Mesothelial cell of epicardium (in vitro differentiated cells): ENCODE data around the gene PPFIA4. TPM values are rescaled to one million over a fixed set of nuclear protein-coding genes. Genes with fewer than 3 reads are reported as not detected.

Source experiments
- DNase-seq, 2 experiments: peaks; one replicate each; pipeline ENCODE4 v3.0.0; 2021; ENCODE audit warnings: low spot score in 2 of 2; ENCODE audit not compliant: unreplicated experiment in 2 of 2
- H3K27ac Mint-ChIP-seq: 2 replicates; pipeline ENCODE4 v1.8.0; 2021; ENCODE audit warnings: mixed read lengths
- H3K27me3 Mint-ChIP-seq: 2 replicates; pipeline ENCODE4 v1.8.0; 2021; ENCODE audit warnings: low read depth, mixed read lengths
- H3K36me3 Mint-ChIP-seq: 2 replicates; pipeline ENCODE4 v1.8.0; 2021; ENCODE audit warnings: mixed read lengths
- H3K4me1 Mint-ChIP-seq: 2 replicates; pipeline ENCODE4 v1.8.0; 2021; ENCODE audit warnings: mixed read lengths
- H3K4me3 Mint-ChIP-seq: 2 replicates; pipeline ENCODE4 v1.8.0; 2021; ENCODE audit warnings: mild to moderate bottlenecking, moderate library complexity, mixed read lengths
- H3K9me3 Mint-ChIP-seq: 2 replicates; pipeline ENCODE4 v1.8.0; 2021; ENCODE audit warnings: mixed read lengths
- total RNA-seq: library from RNA; stranded (reverse); gene quantifications from 3 replicates; pipeline ENCODE4 v1.2.1, GENCODE V29; 2021
- TF ChIP-seq, protein P1 (sequence below): fragments of 200-600 bp; sonication (generic); IDR thresholded peaks from one replicate; pipeline ENCODE4 v1.5.0; 2021; ENCODE audit warnings: antibody characterized with exemption; ENCODE audit not compliant: unreplicated experiment

The PPFIA4 gene
- total RNA-seq, 1 donor from 2014 or later: 35.3 TPM

DNA sequence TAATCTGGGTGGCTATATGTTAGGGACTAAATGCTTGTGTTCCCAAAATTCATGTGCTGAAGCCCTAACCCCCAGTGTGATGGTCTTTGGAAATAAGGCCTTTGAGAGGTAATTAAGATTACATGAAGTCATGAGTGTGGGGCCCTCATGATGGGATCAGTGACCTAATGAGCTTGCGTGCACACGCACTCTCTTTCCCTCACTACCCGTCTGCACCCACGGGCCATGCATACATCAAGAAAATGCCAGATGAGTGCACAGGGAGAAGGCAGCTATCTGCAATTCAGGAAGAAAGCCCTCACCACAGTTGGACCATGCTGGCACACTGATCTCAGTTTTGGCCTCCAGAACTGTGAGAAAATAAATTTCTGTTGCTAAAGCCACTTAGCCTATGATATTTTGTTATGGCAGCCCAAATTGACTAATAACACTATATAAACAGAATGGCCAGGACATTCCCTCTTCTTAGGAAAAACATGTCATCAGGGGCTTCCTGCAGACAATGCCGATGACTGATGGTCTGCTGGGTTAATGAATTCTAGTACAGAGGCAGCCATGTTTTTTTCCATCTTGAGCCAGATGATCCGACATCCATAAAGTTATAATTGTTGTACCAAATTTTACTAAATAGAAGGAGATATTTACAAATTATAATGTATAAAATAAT is 77.7 kb downstream of the PPFIA4 start:
- Mint-ChIP-seq H3K9me3 (peaks cover 9% of the 10 kb centered on the region), H3K36me3 (no peaks in the 10 kb centered on the region)
- no peak for DNase-seq

DNA sequence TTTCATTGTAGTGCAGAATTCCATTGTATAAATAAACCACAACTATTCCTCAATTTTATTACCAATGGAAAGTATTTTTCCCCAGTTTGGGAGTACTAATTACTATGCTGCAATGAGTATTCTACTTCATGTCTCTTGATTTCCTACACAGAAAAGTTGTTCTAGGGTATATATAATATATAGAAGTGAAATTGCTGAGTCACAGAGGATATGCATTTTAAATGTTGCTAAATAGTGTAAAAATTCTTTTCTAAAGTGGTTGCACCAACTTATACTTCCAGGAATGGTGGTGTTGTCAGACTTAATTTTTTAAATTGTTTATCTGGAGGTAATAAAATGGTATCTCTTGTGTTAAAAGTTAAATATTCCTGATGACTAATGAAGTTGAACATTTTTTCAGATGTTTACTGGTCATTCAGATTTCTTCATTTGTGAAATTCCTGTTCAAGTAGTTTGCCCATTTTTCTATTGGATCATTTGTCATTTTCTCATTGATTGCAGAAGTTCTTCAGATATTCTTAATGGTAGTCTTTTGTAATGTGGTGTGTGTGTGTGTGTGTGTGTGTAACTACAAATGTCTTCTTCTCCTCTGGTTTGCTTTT is 78.6 kb downstream of the PPFIA4 start:
- H3K36me3 Mint-ChIP-seq: no peaks in the 10 kb centered on the region
- H3K4me3 Mint-ChIP-seq: no peak overlapping the region
- TF ChIP-seq, protein P1, sequence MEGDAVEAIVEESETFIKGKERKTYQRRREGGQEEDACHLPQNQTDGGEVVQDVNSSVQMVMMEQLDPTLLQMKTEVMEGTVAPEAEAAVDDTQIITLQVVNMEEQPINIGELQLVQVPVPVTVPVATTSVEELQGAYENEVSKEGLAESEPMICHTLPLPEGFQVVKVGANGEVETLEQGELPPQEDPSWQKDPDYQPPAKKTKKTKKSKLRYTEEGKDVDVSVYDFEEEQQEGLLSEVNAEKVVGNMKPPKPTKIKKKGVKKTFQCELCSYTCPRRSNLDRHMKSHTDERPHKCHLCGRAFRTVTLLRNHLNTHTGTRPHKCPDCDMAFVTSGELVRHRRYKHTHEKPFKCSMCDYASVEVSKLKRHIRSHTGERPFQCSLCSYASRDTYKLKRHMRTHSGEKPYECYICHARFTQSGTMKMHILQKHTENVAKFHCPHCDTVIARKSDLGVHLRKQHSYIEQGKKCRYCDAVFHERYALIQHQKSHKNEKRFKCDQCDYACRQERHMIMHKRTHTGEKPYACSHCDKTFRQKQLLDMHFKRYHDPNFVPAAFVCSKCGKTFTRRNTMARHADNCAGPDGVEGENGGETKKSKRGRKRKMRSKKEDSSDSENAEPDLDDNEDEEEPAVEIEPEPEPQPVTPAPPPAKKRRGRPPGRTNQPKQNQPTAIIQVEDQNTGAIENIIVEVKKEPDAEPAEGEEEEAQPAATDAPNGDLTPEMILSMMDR: no peak
- peaks cover 37% of the 10 kb centered on the region for H3K27me3 Mint-ChIP-seq
- DNase-seq: no peak
- no peaks in the 10 kb centered on the region for H3K4me1 Mint-ChIP-seq
- peaks cover 9% of the 10 kb centered on the region for H3K9me3 Mint-ChIP-seq
- H3K27ac Mint-ChIP-seq: no peak overlapping the region

More for the DNA sequence above, 77.7 kb downstream of the PPFIA4 start:
- no peak overlapping the region for H3K27ac Mint-ChIP-seq
- H3K4me1 Mint-ChIP-seq: no peaks in the 10 kb centered on the region
- H3K4me3 Mint-ChIP-seq: no peak overlapping the region
- H3K27me3 Mint-ChIP-seq: peaks cover 28% of the 10 kb centered on the region
- TF ChIP-seq, protein P1: no peak

DNA sequence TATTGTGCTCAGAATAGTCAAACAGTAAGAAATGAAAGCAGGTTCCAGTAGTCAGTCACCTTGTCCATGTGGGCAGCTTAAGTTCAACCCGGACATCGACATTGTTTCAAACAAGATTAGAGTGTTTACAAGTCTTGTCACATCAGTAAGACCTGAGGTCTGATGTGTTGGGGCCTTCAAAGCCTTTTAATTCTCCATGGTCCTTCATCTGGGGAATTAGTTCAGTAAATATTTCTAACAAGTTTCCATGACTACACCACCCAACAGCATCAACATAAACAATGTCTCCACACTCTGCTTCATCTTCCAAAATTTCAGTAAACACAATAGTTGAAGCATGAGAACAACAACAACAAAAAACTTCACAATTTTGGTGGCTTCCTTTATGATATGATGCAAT is 86.2 kb downstream of the PPFIA4 start:
- DNase-seq: no peak
- no peaks in the 10 kb centered on the region for H3K36me3 Mint-ChIP-seq
- no peak overlapping the region for H3K27ac Mint-ChIP-seq
- no peaks in the 10 kb centered on the region for H3K9me3 Mint-ChIP-seq
- H3K4me1 Mint-ChIP-seq: no peaks in the 10 kb centered on the region
- no peak overlapping the region for H3K4me3 Mint-ChIP-seq
- peaks cover 58% of the 10 kb centered on the region for H3K27me3 Mint-ChIP-seq
- TF ChIP-seq, protein P1: no peak

DNA sequence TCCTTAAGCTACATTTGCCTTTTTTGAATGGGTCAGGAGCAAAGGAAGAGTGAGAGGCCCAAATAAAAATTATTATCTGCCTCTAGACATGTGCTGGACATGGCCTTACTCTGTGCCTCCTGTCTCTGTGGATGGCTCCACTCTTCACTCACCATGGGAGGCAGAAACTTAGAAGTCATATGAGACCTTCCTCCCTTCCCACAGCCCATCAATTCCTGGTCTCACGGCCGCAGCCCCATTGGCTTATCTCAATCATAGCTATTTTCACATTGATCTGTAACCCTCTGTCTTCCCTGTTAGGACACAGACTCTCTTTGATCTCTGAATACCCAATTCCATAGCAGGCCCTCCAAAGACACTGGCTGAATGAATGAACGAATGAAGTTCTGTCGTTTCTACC is 87.0 kb downstream of the PPFIA4 start:
- Mint-ChIP-seq H3K9me3 (no peaks in the 10 kb centered on the region), H3K4me3 (no peak overlapping the region), H3K27me3 (peaks cover 59% of the 10 kb centered on the region), H3K36me3 (no peaks in the 10 kb centered on the region), H3K27ac (no peak overlapping the region), H3K4me1 (no peaks in the 10 kb centered on the region)
- TF ChIP-seq, protein P1: no peak
- DNase-seq: no peak

DNA sequence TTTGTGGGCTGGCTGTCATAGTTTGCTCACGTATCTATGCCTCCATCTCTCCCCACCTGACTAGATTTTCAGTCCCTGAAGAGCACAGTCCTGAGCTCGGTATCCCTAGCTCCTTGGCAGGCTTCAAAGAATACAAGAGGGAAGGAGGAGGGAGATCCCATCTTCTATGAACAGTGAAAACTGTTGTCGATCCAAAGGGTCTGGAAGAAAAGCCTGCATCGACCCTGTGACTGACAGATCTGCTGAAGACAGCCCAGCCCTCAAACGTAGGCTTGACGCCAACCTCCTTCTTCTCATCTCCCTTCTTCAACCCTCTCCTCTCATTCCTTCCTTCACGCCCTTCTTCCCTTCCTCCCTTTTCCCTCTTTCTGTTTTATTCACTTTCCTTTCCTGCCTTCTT is 87.9 kb downstream of the PPFIA4 start:
- H3K27ac Mint-ChIP-seq: no peak overlapping the region
- H3K4me1 Mint-ChIP-seq: no peaks in the 10 kb centered on the region
- H3K36me3 Mint-ChIP-seq: no peaks in the 10 kb centered on the region
- no peak overlapping the region for H3K4me3 Mint-ChIP-seq
- DNase-seq: no peak
- no peaks in the 10 kb centered on the region for H3K9me3 Mint-ChIP-seq
- TF ChIP-seq, protein P1: no peak
- H3K27me3 Mint-ChIP-seq: peaks cover 59% of the 10 kb centered on the region
